Esophagus muscularis mucosa (tissue), 4 donors: ENCODE measurements around the gene PRICKLE1. TPM values are rescaled to one million over a fixed set of nuclear protein-coding genes. Genes with fewer than 3 reads are reported as not detected.
A peak's percentile ranks its signal among the peaks of the same experiment; 100 is the strongest.

Experiments
- DNase-seq: peaks from one replicate; pipeline ENCODE4 v3.0.0-alpha.2; 2017; ENCODE audit errors: extremely low spot score
- H3K27ac ChIP-seq, 4 donors: fragments of 200-600 bp; sonication (generic); replicated peaks in 1 of 4; 1 replicate in 3 of 4; 2 replicates in 1 of 4; pipeline ENCODE4 v1.5.1; 2016 to 2019; ENCODE audit warnings: mild to moderate bottlenecking in 1 of 4
- H3K27me3 ChIP-seq, 4 donors: fragments of 200-600 bp; sonication (generic); one replicate each; pipeline versions ENCODE4 v1.5.1 to v1.6.0; 2016 to 2019
- H3K36me3 ChIP-seq, 4 donors: fragments of 200-600 bp; sonication (generic); one replicate each; pipeline ENCODE4 v1.5.1; 2016 to 2019
- H3K4me1 ChIP-seq, 4 donors: fragments of 200-600 bp; sonication (generic); one replicate each; pipeline ENCODE4 v1.5.1; 2016 to 2019
- H3K4me3 ChIP-seq, 4 donors: fragments of 200-600 bp; sonication (generic); 1 replicate in 2 of 4; 2 replicates in 2 of 4; pipeline ENCODE4 v1.5.1; 2016 to 2019; ENCODE audit warnings: mild to moderate bottlenecking in 4 of 4, moderate library complexity in 1 of 4
- H3K9me3 ChIP-seq, 4 donors: fragments of 200-600 bp; sonication (generic); 1 replicate in 3 of 4; 2 replicates in 1 of 4; pipeline ENCODE4 v1.5.1; 2016 to 2019
- CTCF ChIP-seq, 3 experiments: fragments of 200-600 bp in 2 of 3; fragments of 450-650 bp in 1 of 3; sonication (generic) in 2 of 3; IDR thresholded peaks; one replicate each; pipeline ENCODE4 v1.5.1; 2017 to 2019; ENCODE audit warnings: antibody characterized with exemption in 3 of 3, mild to moderate bottlenecking in 2 of 3, moderate library complexity in 1 of 3
- EP300 ChIP-seq: sonication (generic); formaldehyde crosslinking; IDR thresholded peaks from one replicate; pipeline ENCODE4 v1.6.1; 2017; ENCODE audit warnings: antibody characterized with exemption
- POLR2A ChIP-seq: fragments of 450-650 bp; IDR thresholded peaks from one replicate; pipeline ENCODE4 v1.6.1; 2017; ENCODE audit warnings: antibody characterized with exemption, moderate library complexity, mild to moderate bottlenecking, low read depth
- POLR2AphosphoS5 ChIP-seq, 2 donors: sonication (generic); formaldehyde crosslinking; IDR thresholded peaks; one replicate each; pipeline ENCODE4 v1.6.1; 2017; ENCODE audit warnings: antibody characterized with exemption in 2 of 2
- WGBS: methylation state at CpG from one replicate; pipeline ENCODE4 v1.1.5; 2018; 5-methylcytosine and 5-hydroxymethylcytosine counted together
- intact Hi-C: fragments of 100-400 bp; cut with DNase I; formaldehyde crosslinking; loops from one replicate; pipeline ENCODE4 v1.15.1; 2023
- total RNA-seq, 4 donors: library from RNA; depleted of rRNA; stranded (reverse); fragments of >200 nt; gene quantifications; one replicate each; pipeline versions ENCODE4 v1.1.0 to v1.2.1, GENCODE V29; 2016

Gene PRICKLE1
- total RNA-seq, 4 donors from 2014 or later, result 12.5 to 36.9 (median 24.4) TPM

GRCh38 chr12:42485823-42486222 is 103.7 kb downstream of the PRICKLE1 start:
- DNase-seq, result no peak
- Histone ChIP-seq H3K27ac (no peak overlapping the region), H3K4me1 (peaks cover 11 to 31% (median 24%) of the 10 kb centered on the region in 4 donors), H3K36me3 (no peaks in the 10 kb centered on the region), H3K9me3 (no peaks in the 10 kb centered on the region), H3K27me3 (no peaks in the 10 kb centered on the region), H3K4me3 (no peak overlapping the region)
- 91% methylated on average over 3 of the region's 3 CpGs for WGBS
- TF ChIP-seq POLR2A (no peak), EP300 (no peak)
- intact Hi-C loops, result no loop called here

- Histone ChIP-seq H3K9me3 (no peaks in the 10 kb centered on the region), H3K27ac (peak overlapping the region in 2 of 4 donors; percentile 93 to 97), H3K4me3 (no peak overlapping the region), H3K4me1 (peaks cover 19 to 39% (median 28%) of the 10 kb centered on the region in 4 donors), H3K27me3 (no peaks in the 10 kb centered on the region), H3K36me3 (no peaks in the 10 kb centered on the region)
- WGBS, result 57% methylated on average over 3 of the region's 3 CpGs
- no peak for DNase-seq
- TF ChIP-seq EP300 (no peak), POLR2A (no peak), CTCF (IDR thresholded peaks at IDR 0.05) (no peak), POLR2AphosphoS5 (IDR thresholded peaks at IDR 0.05) (no peak)
- intact Hi-C loops, result loop anchor here (5.0 kb wide), 1 partner anchor 102 kb away; the partner anchor contains the start of gene PRICKLE1
These were observed 104.5 kb downstream of the PRICKLE1 start for GRCh38 chr12:42484996-42485395.

GRCh38 chr12:42483521-42483790 is 106.1 kb downstream of the PRICKLE1 start:
- H3K36me3 ChIP-seq, result no peaks in the 10 kb centered on the region
- TF ChIP-seq POLR2AphosphoS5 (IDR thresholded peaks at IDR 0.05) (peak in 1 of 2 donors; percentile 9), EP300 (no peak), CTCF (IDR thresholded peaks at IDR 0.05) (no peak), POLR2A (no peak)
- peaks cover 24 to 39% (median 29%) of the 10 kb centered on the region in 4 donors for H3K4me1 ChIP-seq
- 0% methylated on average over 12 of the region's 30 CpGs for whole genome bisulfite sequencing
- peak overlapping the region; percentile 88 to 97 (median 91) for H3K27ac ChIP-seq
- no peaks in the 10 kb centered on the region for H3K27me3 ChIP-seq
- intact Hi-C loops, result loop anchor here (2.0 to 5.0 kb wide), 4 partner anchors 85 to 853 kb away; partner anchors contain the start of gene PRICKLE1
- peak overlapping the region; percentile 76 to 94 (median 84) for H3K4me3 ChIP-seq
- DNase-seq, result no peak
- no peaks in the 10 kb centered on the region for H3K9me3 ChIP-seq

GRCh38 chr12:42482748-42483520 is 106.6 kb downstream of the PRICKLE1 start:
- Histone ChIP-seq H3K36me3 (no peaks in the 10 kb centered on the region), H3K27ac (peak overlapping the region; percentile 88 to 97 (median 91)), H3K9me3 (no peaks in the 10 kb centered on the region), H3K4me3 (peak overlapping the region; percentile 76 to 94 (median 84)), H3K4me1 (peaks cover 27 to 39% (median 29%) of the 10 kb centered on the region in 4 donors), H3K27me3 (no peaks in the 10 kb centered on the region)
- no peak for DNase-seq
- TF ChIP-seq POLR2AphosphoS5 (IDR thresholded peaks at IDR 0.05), result peak in 1 of 2 donors; percentile 38
- peak; percentile 81 to 98 (median 96) for TF ChIP-seq CTCF (IDR thresholded peaks at IDR 0.05)
- TF ChIP-seq EP300, result peak; percentile 12
- no peak for TF ChIP-seq POLR2A
- intact Hi-C loops, result loop anchor here (2.0 to 5.0 kb wide), 4 partner anchors 86 to 854 kb away; partner anchors contain the start of gene PRICKLE1
- WGBS, result 0% methylated on average over 13 of the region's 83 CpGs

DNA sequence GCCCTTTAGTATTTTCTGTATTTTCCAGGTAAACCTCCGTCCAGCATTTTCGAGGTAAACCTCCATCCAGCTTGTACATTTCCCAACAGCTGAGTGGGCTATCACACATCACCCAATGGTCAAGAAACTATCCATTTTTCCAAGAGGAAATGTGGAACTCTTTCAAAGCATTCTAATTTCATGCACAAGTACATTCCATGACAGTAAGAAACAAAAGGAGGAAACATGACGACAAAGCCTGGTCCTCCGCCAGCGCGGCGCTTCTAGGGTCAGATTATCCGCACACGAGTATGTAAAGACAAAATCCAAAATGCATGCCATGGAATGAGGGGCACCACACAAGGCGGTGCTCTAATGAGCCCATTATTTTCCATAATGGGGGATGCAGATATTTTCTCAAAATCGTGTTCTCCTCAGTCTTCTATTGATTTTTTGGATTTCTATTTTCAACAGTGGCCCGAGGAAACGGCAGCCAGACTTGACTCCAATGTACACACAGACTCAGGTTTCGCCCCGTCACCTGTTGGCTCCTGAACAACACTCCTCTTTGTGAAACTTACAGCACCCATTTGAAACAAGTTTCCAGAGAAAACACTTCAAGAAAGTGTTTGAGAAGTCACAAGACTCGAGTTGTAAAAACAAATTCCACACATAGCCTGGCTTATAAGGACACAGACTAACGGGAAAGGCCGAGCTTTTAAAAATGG is 107.4 kb downstream of the PRICKLE1 start:
- Histone ChIP-seq H3K27me3 (no peaks in the 10 kb centered on the region), H3K27ac (peak overlapping the region; percentile 88 to 97 (median 91)), H3K9me3 (no peaks in the 10 kb centered on the region), H3K4me3 (peak overlapping the region; percentile 76 to 94 (median 84)), H3K36me3 (no peaks in the 10 kb centered on the region), H3K4me1 (peaks cover 27 to 39% (median 29%) of the 10 kb centered on the region in 4 donors)
- no peak for DNase-seq
- 24% methylated on average over 18 of the region's 18 CpGs for WGBS
- intact Hi-C loops, result loop anchor here (2.0 to 5.0 kb wide), 4 partner anchors 87 to 855 kb away; partner anchors contain the start of gene PRICKLE1
- no peak for TF ChIP-seq CTCF (IDR thresholded peaks at IDR 0.05)
- TF ChIP-seq POLR2AphosphoS5 (IDR thresholded peaks at IDR 0.05), result peak; percentile 19 to 27
- peak; percentile 17 for TF ChIP-seq EP300
- TF ChIP-seq POLR2A, result no peak
